ENCODE results near the gene MSI1. TPM values are rescaled to one million over a fixed set of nuclear protein-coding genes. Genes with fewer than 3 reads are reported as not detected.

MSI1 gene
- total RNA-seq, 1 experiment from 2014 or later, result 1.7 TPM

- BruUV-seq (replicated peaks), result no TSS peak
- no peaks in the 10 kb centered on the region for H3K9me3 ChIP-seq (ENCODE audit: insufficient read depth, low read depth)
- POLR2A ChIA-PET (ENCODE audit: unreplicated experiment), result interaction anchor here (0.6 kb wide), 1 partner anchor 275 kb away, joined by 4 read pairs; no protein-coding TSS in a partner anchor
- H3K36me3 ChIP-seq (ENCODE audit: low read depth), result no peaks in the 10 kb centered on the region
- no peak within 1 kb of the TSS for H3K4me2 ChIP-seq
- no peaks in the 10 kb centered on the region for H3K4me1 ChIP-seq (replicated peaks; ENCODE audit: insufficient read depth)
- H3K79me2 ChIP-seq (ENCODE audit: low read depth), result no peaks in the 10 kb centered on the region
- intact Hi-C loops (cut with micrococcal nuclease; ENCODE audit: unreplicated experiment), result no loop called here
- no peaks in the 10 kb centered on the region for H3K9me2 ChIP-seq (ENCODE audit: insufficient read depth)
- 0 out of 2 replicates have a peak, but pooled peaks cover 4% of the 10 kb centered on the region for H3K27me3 ChIP-seq (ENCODE audit: insufficient read depth, low read depth)
- no peak within 1 kb of the TSS for H3K4me3 ChIP-seq
- CTCF ChIA-PET, result interaction anchor here (1.0 kb wide), 1 partner anchor 25 kb away, joined by 3 read pairs; the partner anchor contains the start of gene SIRT4
- H3F3A ChIP-seq (ENCODE audit: insufficient read depth, low read depth), result no peaks in the 10 kb centered on the region; the same call in 1 of the 2 replicates
- H2AFZ ChIP-seq, result no peak within 1 kb of the TSS
- no peak for DNase-seq
- TF ChIP-seq CTCF (conservative IDR thresholded peaks at IDR 0.05), result no peak
- no peak for TF ChIP-seq EZH2 (IDR thresholded peaks at IDR 0.05; ENCODE audit: low read depth)
- H4K20me1 ChIP-seq (ENCODE audit: insufficient read depth), result no peaks in the 10 kb centered on the region
- no peak within 1 kb of the TSS for H3K27ac ChIP-seq
These were observed 41.4 kb downstream of the MSI1 start, which contains the start of gene PLA2G1B for GRCh38 chr12:120327593-120327992. Gene PLA2G1B (minus strand): TSS chr12:120327779. CDS start chr12:120327753, 26 bp downstream.

DNA sequence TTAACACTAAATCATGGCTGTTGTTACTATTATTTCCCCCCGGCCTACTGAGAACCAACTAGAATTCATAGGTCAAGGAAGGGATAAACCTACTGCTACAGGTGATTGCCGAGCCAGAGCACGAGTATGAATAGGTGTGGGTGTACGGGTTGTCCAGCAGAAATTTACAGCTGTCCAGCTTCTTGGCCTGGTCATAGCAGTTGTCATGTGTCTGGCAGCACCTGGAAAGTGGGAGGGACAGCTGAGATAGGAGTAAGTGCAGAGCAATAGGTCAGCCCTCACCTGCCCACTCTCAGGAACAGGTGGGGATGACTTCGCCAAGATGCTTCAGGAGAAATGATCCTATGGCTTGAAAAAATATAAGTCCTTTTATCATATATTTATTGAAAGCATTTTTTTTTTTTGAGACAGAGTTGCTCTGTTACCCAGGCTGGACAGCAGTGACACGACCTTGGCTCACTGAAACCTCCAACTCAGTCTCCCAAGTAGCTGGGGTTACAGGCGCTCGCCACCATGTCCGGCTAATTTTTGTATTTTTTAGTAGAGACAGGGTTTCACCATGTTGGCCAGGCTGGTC lies 44.0 kb downstream of the MSI1 start:
- POLR2A ChIA-PET (ENCODE audit: unreplicated experiment), result interaction anchor here (0.6 kb wide), 2 partner anchors 209 to 1472 kb away, joined by 3 read pairs; no protein-coding TSS in a partner anchor
- TF ChIP-seq CTCF (conservative IDR thresholded peaks at IDR 0.05) (no peak), EZH2 (IDR thresholded peaks at IDR 0.05; ENCODE audit: low read depth) (no peak)
- H3K4me2 ChIP-seq, result peak overlapping the region; percentile 96

GRCh38 chr12:120323772-120324171 lies 45.2 kb downstream of the MSI1 start:
- H3K9me2 ChIP-seq (ENCODE audit: insufficient read depth), result no peaks in the 10 kb centered on the region
- H4K20me1 ChIP-seq (ENCODE audit: insufficient read depth), result no peaks in the 10 kb centered on the region
- H3K27ac ChIP-seq, result no peak overlapping the region
- H3K4me1 ChIP-seq (replicated peaks; ENCODE audit: insufficient read depth), result no peaks in the 10 kb centered on the region
- no peak overlapping the region for H3K4me2 ChIP-seq
- H3K4me3 ChIP-seq, result no peak overlapping the region
- TF ChIP-seq CTCF (conservative IDR thresholded peaks at IDR 0.05), result no peak
- no peak for TF ChIP-seq EZH2 (IDR thresholded peaks at IDR 0.05; ENCODE audit: low read depth)
- H3K9me3 ChIP-seq (ENCODE audit: insufficient read depth, low read depth), result no peaks in the 10 kb centered on the region
- no peaks in the 10 kb centered on the region for H3K27me3 ChIP-seq (ENCODE audit: insufficient read depth, low read depth)
- no peaks in the 10 kb centered on the region for H3K36me3 ChIP-seq (ENCODE audit: low read depth)
- intact Hi-C loops (cut with micrococcal nuclease; ENCODE audit: unreplicated experiment), result loop anchor here (2.0 kb wide), 3 partner anchors 259 to 391 kb away; no protein-coding TSS in a partner anchor
- DNase-seq, result no peak
- H3F3A ChIP-seq (ENCODE audit: insufficient read depth, low read depth), result no peaks in the 10 kb centered on the region; the same call in 1 of the 2 replicates
- ChIA-PET POLR2A (ENCODE audit: unreplicated experiment) (no interaction called here), CTCF (no interaction called here)
- no TSS peak for BruUV-seq (replicated peaks)
- H3K79me2 ChIP-seq (ENCODE audit: low read depth), result no peaks in the 10 kb centered on the region
- no peak overlapping the region for H2AFZ ChIP-seq

More for the DNA sequence above, 44.0 kb downstream of the MSI1 start:
- DNase-seq, result no peak
- no TSS peak for BruUV-seq (replicated peaks)
- CTCF ChIA-PET, result no interaction called here
- H3F3A ChIP-seq (ENCODE audit: insufficient read depth, low read depth), result no peaks in the 10 kb centered on the region; the same call in 1 of the 2 replicates
- intact Hi-C loops (cut with micrococcal nuclease; ENCODE audit: unreplicated experiment), result loop anchor here (2.0 kb wide), 3 partner anchors 258 to 390 kb away; no protein-coding TSS in a partner anchor
- no peaks in the 10 kb centered on the region for H3K36me3 ChIP-seq (ENCODE audit: low read depth)
- no peaks in the 10 kb centered on the region for H3K4me1 ChIP-seq (replicated peaks; ENCODE audit: insufficient read depth)
- no peak overlapping the region for H3K27ac ChIP-seq
- H3K79me2 ChIP-seq (ENCODE audit: low read depth), result no peaks in the 10 kb centered on the region
- no peak overlapping the region for H2AFZ ChIP-seq
- H3K4me3 ChIP-seq, result no peak overlapping the region; the same call in 1 of the 2 replicates
- no peaks in the 10 kb centered on the region for H3K9me2 ChIP-seq (ENCODE audit: insufficient read depth)
- no peaks in the 10 kb centered on the region for H4K20me1 ChIP-seq (ENCODE audit: insufficient read depth)
- H3K27me3 ChIP-seq (ENCODE audit: insufficient read depth, low read depth), result no peaks in the 10 kb centered on the region
- H3K9me3 ChIP-seq (ENCODE audit: insufficient read depth, low read depth), result no peaks in the 10 kb centered on the region
